GM13976 (cell line): ENCODE data around the gene TMEM175.

Experiments
- DNase-seq: peaks from one replicate; pipeline ENCODE4 v3.0.0; 2012; ENCODE audit warnings: low spot score
- CTCF ChIP-seq: IDR thresholded peaks from 2 replicates; pipeline ENCODE4 v1.5.1; 2012; ENCODE audit warnings: borderline replicate concordance, mild to moderate bottlenecking; ENCODE audit not compliant: insufficient read depth; ENCODE audit errors: extremely low read depth, missing control alignments, control extremely low read depth
- in situ Hi-C: fragments of 300-500 bp; cut with MboI; formaldehyde crosslinking; loops from one replicate; pipeline ENCODE4 v1.12.0; 2022; ENCODE audit warnings: low sequenced_read_pairs, mixed read lengths, inconsistent platforms; ENCODE audit not compliant: unreplicated experiment

TMEM175 gene

GRCh38 chr4:958314-958665 is 26.0 kb downstream of the TMEM175 start:
- in situ Hi-C loops: no loop called here

GRCh38 chr4:958696-959337 is 26.6 kb downstream of the TMEM175 start:
- DNase-seq: no peak
- in situ Hi-C loops: no loop called here
- TF ChIP-seq CTCF: no peak

More at GRCh38 chr4:958314-958665, 26.0 kb downstream of the TMEM175 start:
- TF ChIP-seq CTCF: no peak
- no peak for DNase-seq

- no peak for DNase-seq
- no peak for TF ChIP-seq CTCF
- in situ Hi-C loops: no loop called here
Measured at GRCh38 chr4:959338-960139, 27.3 kb downstream of the TMEM175 start.

GRCh38 chr4:960140-960635 is 27.9 kb downstream of the TMEM175 start:
- in situ Hi-C loops: no loop called here
- TF ChIP-seq CTCF: no peak

GRCh38 chr4:960636-961350 is 28.5 kb downstream of the TMEM175 start:
- no peak for DNase-seq
- in situ Hi-C loops: no loop called here
- no peak for TF ChIP-seq CTCF

More at GRCh38 chr4:960140-960635, 27.9 kb downstream of the TMEM175 start:
- no peak for DNase-seq
